ENCODE data around the gene SDE2.
A peak's percentile ranks its signal among the peaks of the same experiment; 100 is the strongest.
"Not testable (repeated sequence)": the region's sequence is repeated elsewhere in the genome, so short reads cannot be mapped to it uniquely, and the experiment has no call there.

SDE2 gene

GRCh38 chr1:226009650-226010044 is 10.5 kb upstream of the SDE2 start:
- peak; percentile 45 for DNase-seq
- in situ Hi-C loops (cut with MboI; ENCODE audit: low pct_unique_long_range_greater_than_20kb, low sequenced_read_pairs), result no loop called here

- DNase-seq; in situ Hi-C loops (cut with MboI; ENCODE audit: low pct_unique_long_range_greater_than_20kb, low sequenced_read_pairs): not testable (repeated sequence)
Measured at GRCh38 chr1:226007126-226007892, 8.2 kb upstream of the SDE2 start.

GRCh38 chr1:226006686-226007085 is 7.5 kb upstream of the SDE2 start:
- DNase-seq, result no peak
- in situ Hi-C loops (cut with MboI; ENCODE audit: low pct_unique_long_range_greater_than_20kb, low sequenced_read_pairs), result no loop called here

GRCh38 chr1:226004396-226004795 is 5.3 kb upstream of the SDE2 start:
- DNase-seq, result no peak
- in situ Hi-C loops (cut with MboI; ENCODE audit: low pct_unique_long_range_greater_than_20kb, low sequenced_read_pairs), result no loop called here

GRCh38 chr1:226003502-226004170 is 4.5 kb upstream of the SDE2 start:
- in situ Hi-C loops (cut with MboI; ENCODE audit: low pct_unique_long_range_greater_than_20kb, low sequenced_read_pairs), result no loop called here
- DNase-seq, result no peak

- in situ Hi-C loops (cut with MboI; ENCODE audit: low pct_unique_long_range_greater_than_20kb, low sequenced_read_pairs), result no loop called here
- DNase-seq, result peak; percentile 92
Measured at GRCh38 chr1:226002667-226003501, 3.7 kb upstream of the SDE2 start.

GRCh38 chr1:226001963-226002666 is 3.0 kb upstream of the SDE2 start:
- DNase-seq, result peak; percentile 99
- in situ Hi-C loops (cut with MboI; ENCODE audit: low pct_unique_long_range_greater_than_20kb, low sequenced_read_pairs), result no loop called here

- in situ Hi-C loops (cut with MboI; ENCODE audit: low pct_unique_long_range_greater_than_20kb, low sequenced_read_pairs), result no loop called here
Measured at GRCh38 chr1:226001088-226001487, 1.9 kb upstream of the SDE2 start.

GRCh38 chr1:226000493-226001081 is 1.4 kb upstream of the SDE2 start:
- DNase-seq; in situ Hi-C loops (cut with MboI; ENCODE audit: low pct_unique_long_range_greater_than_20kb, low sequenced_read_pairs): not testable (repeated sequence)

More at GRCh38 chr1:226001088-226001487, 1.9 kb upstream of the SDE2 start:
- DNase-seq, result no peak

GRCh38 chr1:225999912-226000337 is 782 bp upstream of the SDE2 start:
- no peak for DNase-seq
- in situ Hi-C loops (cut with MboI; ENCODE audit: low pct_unique_long_range_greater_than_20kb, low sequenced_read_pairs), result no loop called here

- no peak for DNase-seq
- in situ Hi-C loops (cut with MboI; ENCODE audit: low pct_unique_long_range_greater_than_20kb, low sequenced_read_pairs), result no loop called here
Measured at GRCh38 chr1:225998560-225999226, 450 bp downstream of the SDE2 start.

- DNase-seq, result no peak
- in situ Hi-C loops (cut with MboI; ENCODE audit: low pct_unique_long_range_greater_than_20kb, low sequenced_read_pairs), result no loop called here
Measured at GRCh38 chr1:225996946-225997545, 2.1 kb downstream of the SDE2 start.

- in situ Hi-C loops (cut with MboI; ENCODE audit: low pct_unique_long_range_greater_than_20kb, low sequenced_read_pairs), result no loop called here
- no peak for DNase-seq
Measured at GRCh38 chr1:225995919-225996864, 3.0 kb downstream of the SDE2 start.

- in situ Hi-C loops (cut with MboI; ENCODE audit: low pct_unique_long_range_greater_than_20kb, low sequenced_read_pairs), result no loop called here
Measured at GRCh38 chr1:225990705-225991464, 8.3 kb downstream of the SDE2 start.

GRCh38 chr1:225987491-225988316 is 11.4 kb downstream of the SDE2 start:
- in situ Hi-C loops (cut with MboI; ENCODE audit: low pct_unique_long_range_greater_than_20kb, low sequenced_read_pairs), result no loop called here
- DNase-seq, result peak; percentile 56

More at GRCh38 chr1:225990705-225991464, 8.3 kb downstream of the SDE2 start:
- DNase-seq, result no peak
